ENCODE measurements around the gene AKAP12.
"Not testable (repeated sequence)": the region's sequence is repeated elsewhere in the genome, so short reads cannot be mapped to it uniquely, and the experiment has no call there.

AKAP12 gene

DNA sequence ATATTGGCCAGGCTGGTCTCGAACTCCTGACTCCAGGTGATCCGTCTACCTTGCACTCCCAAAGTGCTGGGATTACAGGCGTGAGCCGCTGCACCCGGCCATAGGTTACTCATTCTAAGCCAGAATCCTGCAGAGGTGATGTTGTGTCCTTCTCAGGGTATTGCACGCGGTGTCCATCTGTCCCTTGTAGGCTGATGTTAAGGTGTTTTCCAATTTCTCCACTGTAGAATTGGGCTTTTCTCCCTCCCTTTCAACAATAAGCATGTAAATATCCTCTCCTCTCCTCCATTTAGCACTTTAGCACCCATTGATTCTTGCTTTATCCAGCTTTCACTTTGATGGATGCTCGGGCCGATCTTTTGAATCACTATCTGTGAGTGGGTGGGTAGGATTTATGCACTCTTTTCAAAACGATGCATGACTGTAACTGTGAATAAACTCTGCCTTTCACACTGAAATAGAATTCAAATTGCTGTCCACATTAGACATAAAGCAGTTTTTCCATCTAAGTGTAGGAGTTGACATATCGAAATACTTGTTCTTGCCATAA lies 99.0 kb downstream of the AKAP12 start:
- Histone ChIP-seq H3K9me3 (ENCODE audit: control insufficient read depth in 2 of 2, low read length in 2 of 2) (no peaks in the 10 kb centered on the region), H3K36me3 (ENCODE audit: control insufficient read depth in 2 of 2, insufficient read depth in 2 of 2, low read length in 2 of 2) (no peaks in the 10 kb centered on the region), H3K27ac (ENCODE audit: low read depth in 2 of 2, low read length in 2 of 2) (no peak overlapping the region), H3K4me1 (ENCODE audit: control insufficient read depth in 2 of 2, insufficient read depth in 2 of 2, low read length in 2 of 2) (no peaks in the 10 kb centered on the region), H3K27me3 (ENCODE audit: control insufficient read depth in 2 of 2, insufficient read depth in 2 of 2, low read length in 2 of 2) (no peaks in the 10 kb centered on the region), H3K4me3 (ENCODE audit: low read length in 2 of 2) (no peak overlapping the region), H3K9ac (ENCODE audit: low read depth in 1 of 2, low read length in 2 of 2) (no peak overlapping the region)

GRCh38 chr6:151339369-151339768 lies 99.6 kb downstream of the AKAP12 start:
- no peaks in the 10 kb centered on the region for H3K27me3 ChIP-seq (ENCODE audit: control insufficient read depth in 2 of 2, insufficient read depth in 2 of 2, low read length in 2 of 2)
- no peak overlapping the region for H3K9ac ChIP-seq (ENCODE audit: low read depth in 1 of 2, low read length in 2 of 2)
- H3K4me3 ChIP-seq (ENCODE audit: low read length in 2 of 2): no peak overlapping the region
- no peak overlapping the region for H3K27ac ChIP-seq (ENCODE audit: low read depth in 2 of 2, low read length in 2 of 2)
- no peaks in the 10 kb centered on the region for H3K9me3 ChIP-seq (ENCODE audit: control insufficient read depth in 2 of 2, low read length in 2 of 2)
- H3K4me1 ChIP-seq (ENCODE audit: control insufficient read depth in 2 of 2, insufficient read depth in 2 of 2, low read length in 2 of 2): no peaks in the 10 kb centered on the region
- no peaks in the 10 kb centered on the region for H3K36me3 ChIP-seq (ENCODE audit: control insufficient read depth in 2 of 2, insufficient read depth in 2 of 2, low read length in 2 of 2)

DNA sequence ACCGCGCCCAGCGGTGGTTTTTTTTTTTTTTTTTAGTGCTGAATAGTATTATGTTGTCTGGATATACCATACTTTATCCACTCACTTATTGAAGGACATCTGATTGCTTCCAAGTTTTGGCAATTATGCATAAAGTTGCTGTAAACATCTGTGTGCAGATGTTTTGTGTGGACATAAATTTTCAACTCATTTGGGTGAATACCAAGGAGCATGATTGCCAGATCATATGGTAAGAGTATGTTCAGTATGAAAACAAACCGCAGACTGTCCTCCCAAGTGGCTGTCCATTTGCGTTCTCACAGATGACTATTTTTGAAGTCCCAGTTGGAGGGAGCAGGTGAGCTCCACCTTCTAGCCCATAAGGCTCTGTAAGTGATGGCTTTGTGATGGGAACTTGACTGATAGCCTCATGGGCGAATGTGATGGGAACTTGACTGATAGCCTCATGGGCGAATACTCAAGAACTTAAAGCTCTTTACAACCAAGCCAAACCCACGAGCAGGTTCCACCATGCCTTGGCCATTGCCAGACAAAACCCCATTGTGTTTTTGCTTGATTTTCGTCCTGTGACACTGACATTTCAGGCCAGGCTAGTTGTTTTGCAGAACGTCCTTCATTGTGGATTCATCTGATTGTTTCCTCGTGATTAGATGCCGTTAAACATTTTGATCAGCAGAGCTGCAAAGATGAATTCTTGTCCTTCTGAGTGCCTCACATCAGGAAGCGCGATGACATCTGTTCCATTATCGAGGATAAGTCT lies 100.6 kb downstream of the AKAP12 start:
- Histone ChIP-seq H3K4me1 (ENCODE audit: control insufficient read depth in 2 of 2, insufficient read depth in 2 of 2, low read length in 2 of 2) (no peaks in the 10 kb centered on the region), H3K27me3 (ENCODE audit: control insufficient read depth in 2 of 2, insufficient read depth in 2 of 2, low read length in 2 of 2) (no peaks in the 10 kb centered on the region), H3K9me3 (ENCODE audit: control insufficient read depth in 2 of 2, low read length in 2 of 2) (no peaks in the 10 kb centered on the region), H3K27ac (ENCODE audit: low read depth in 2 of 2, low read length in 2 of 2) (no peak overlapping the region), H3K36me3 (ENCODE audit: control insufficient read depth in 2 of 2, insufficient read depth in 2 of 2, low read length in 2 of 2) (no peaks in the 10 kb centered on the region), H3K9ac (ENCODE audit: low read depth in 1 of 2, low read length in 2 of 2) (no peak overlapping the region), H3K4me3 (ENCODE audit: low read length in 2 of 2) (no peak overlapping the region)

- H3K4me3 ChIP-seq (ENCODE audit: low read length in 2 of 2): no peak overlapping the region
- no peaks in the 10 kb centered on the region for H3K4me1 ChIP-seq (ENCODE audit: control insufficient read depth in 2 of 2, insufficient read depth in 2 of 2, low read length in 2 of 2)
- no peaks in the 10 kb centered on the region for H3K36me3 ChIP-seq (ENCODE audit: control insufficient read depth in 2 of 2, insufficient read depth in 2 of 2, low read length in 2 of 2)
- no peaks in the 10 kb centered on the region for H3K9me3 ChIP-seq (ENCODE audit: control insufficient read depth in 2 of 2, low read length in 2 of 2)
- H3K27ac ChIP-seq (ENCODE audit: low read depth in 2 of 2, low read length in 2 of 2): no peak overlapping the region
- H3K9ac ChIP-seq (ENCODE audit: low read depth in 1 of 2, low read length in 2 of 2): no peak overlapping the region
- H3K27me3 ChIP-seq (ENCODE audit: control insufficient read depth in 2 of 2, insufficient read depth in 2 of 2, low read length in 2 of 2): no peaks in the 10 kb centered on the region
Measured at GRCh38 chr6:151341476-151342195, 101.9 kb downstream of the AKAP12 start.

- H3K9ac ChIP-seq (ENCODE audit: low read depth in 1 of 2, low read length in 2 of 2); H3K4me3 ChIP-seq (ENCODE audit: low read length in 2 of 2); H3K9me3 ChIP-seq (ENCODE audit: control insufficient read depth in 2 of 2, low read length in 2 of 2); H3K4me1 ChIP-seq (ENCODE audit: control insufficient read depth in 2 of 2, insufficient read depth in 2 of 2, low read length in 2 of 2); H3K27me3 ChIP-seq (ENCODE audit: control insufficient read depth in 2 of 2, insufficient read depth in 2 of 2, low read length in 2 of 2); H3K36me3 ChIP-seq (ENCODE audit: control insufficient read depth in 2 of 2, insufficient read depth in 2 of 2, low read length in 2 of 2); H3K27ac ChIP-seq (ENCODE audit: low read depth in 2 of 2, low read length in 2 of 2): not testable (repeated sequence)
Measured at GRCh38 chr6:151342750-151343149, 103.0 kb downstream of the AKAP12 start.

DNA sequence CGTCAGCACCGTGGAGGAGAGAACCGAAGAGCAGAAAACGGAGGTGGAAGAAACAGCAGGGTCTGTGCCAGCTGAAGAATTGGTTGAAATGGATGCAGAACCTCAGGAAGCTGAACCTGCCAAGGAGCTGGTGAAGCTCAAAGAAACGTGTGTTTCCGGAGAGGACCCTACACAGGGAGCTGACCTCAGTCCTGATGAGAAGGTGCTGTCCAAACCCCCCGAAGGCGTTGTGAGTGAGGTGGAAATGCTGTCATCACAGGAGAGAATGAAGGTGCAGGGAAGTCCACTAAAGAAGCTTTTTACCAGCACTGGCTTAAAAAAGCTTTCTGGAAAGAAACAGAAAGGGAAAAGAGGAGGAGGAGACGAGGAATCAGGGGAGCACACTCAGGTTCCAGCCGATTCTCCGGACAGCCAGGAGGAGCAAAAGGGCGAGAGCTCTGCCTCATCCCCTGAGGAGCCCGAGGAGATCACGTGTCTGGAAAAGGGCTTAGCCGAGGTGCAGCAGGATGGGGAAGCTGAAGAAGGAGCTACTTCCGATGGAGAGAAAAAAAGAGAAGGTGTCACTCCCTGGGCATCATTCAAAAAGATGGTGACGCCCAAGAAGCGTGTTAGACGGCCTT lies 110.0 kb downstream of the AKAP12 start:
- Histone ChIP-seq H3K4me3 (ENCODE audit: low read length in 2 of 2) (no peak overlapping the region), H3K27me3 (ENCODE audit: control insufficient read depth in 2 of 2, insufficient read depth in 2 of 2, low read length in 2 of 2) (no peaks in the 10 kb centered on the region), H3K27ac (ENCODE audit: low read depth in 2 of 2, low read length in 2 of 2) (no peak overlapping the region), H3K36me3 (ENCODE audit: control insufficient read depth in 2 of 2, insufficient read depth in 2 of 2, low read length in 2 of 2) (peaks cover 0 to 2% of the 10 kb centered on the region in 2 donors), H3K4me1 (ENCODE audit: control insufficient read depth in 2 of 2, insufficient read depth in 2 of 2, low read length in 2 of 2) (peaks cover 0 to 2% of the 10 kb centered on the region in 2 donors), H3K9me3 (ENCODE audit: control insufficient read depth in 2 of 2, low read length in 2 of 2) (no peaks in the 10 kb centered on the region), H3K9ac (ENCODE audit: low read depth in 1 of 2, low read length in 2 of 2) (no peak overlapping the region)

- Histone ChIP-seq H3K27ac (ENCODE audit: low read depth in 2 of 2, low read length in 2 of 2) (no peak overlapping the region), H3K9me3 (ENCODE audit: control insufficient read depth in 2 of 2, low read length in 2 of 2) (no peaks in the 10 kb centered on the region), H3K9ac (ENCODE audit: low read depth in 1 of 2, low read length in 2 of 2) (no peak overlapping the region), H3K4me1 (ENCODE audit: control insufficient read depth in 2 of 2, insufficient read depth in 2 of 2, low read length in 2 of 2) (peaks cover 0 to 2% of the 10 kb centered on the region in 2 donors), H3K36me3 (ENCODE audit: control insufficient read depth in 2 of 2, insufficient read depth in 2 of 2, low read length in 2 of 2) (peaks cover 0 to 2% of the 10 kb centered on the region in 2 donors), H3K4me3 (ENCODE audit: low read length in 2 of 2) (no peak overlapping the region), H3K27me3 (ENCODE audit: control insufficient read depth in 2 of 2, insufficient read depth in 2 of 2, low read length in 2 of 2) (no peaks in the 10 kb centered on the region)
Measured at GRCh38 chr6:151350442-151351145, 110.8 kb downstream of the AKAP12 start.

DNA sequence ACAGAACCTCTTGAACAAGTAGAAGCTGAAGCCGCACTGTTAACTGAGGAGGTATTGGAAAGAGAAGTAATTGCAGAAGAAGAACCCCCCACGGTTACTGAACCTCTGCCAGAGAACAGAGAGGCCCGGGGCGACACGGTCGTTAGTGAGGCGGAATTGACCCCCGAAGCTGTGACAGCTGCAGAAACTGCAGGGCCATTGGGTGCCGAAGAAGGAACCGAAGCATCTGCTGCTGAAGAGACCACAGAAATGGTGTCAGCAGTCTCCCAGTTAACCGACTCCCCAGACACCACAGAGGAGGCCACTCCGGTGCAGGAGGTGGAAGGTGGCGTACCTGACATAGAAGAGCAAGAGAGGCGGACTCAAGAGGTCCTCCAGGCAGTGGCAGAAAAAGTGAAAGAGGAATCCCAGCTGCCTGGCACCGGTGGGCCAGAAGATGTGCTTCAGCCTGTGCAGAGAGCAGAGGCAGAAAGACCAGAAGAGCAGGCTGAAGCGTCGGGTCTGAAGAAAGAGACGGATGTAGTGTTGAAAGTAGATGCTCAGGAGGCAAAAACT lies 111.5 kb downstream of the AKAP12 start:
- Histone ChIP-seq H3K27me3 (ENCODE audit: control insufficient read depth in 2 of 2, insufficient read depth in 2 of 2, low read length in 2 of 2) (no peaks in the 10 kb centered on the region), H3K9me3 (ENCODE audit: control insufficient read depth in 2 of 2, low read length in 2 of 2) (no peaks in the 10 kb centered on the region), H3K36me3 (ENCODE audit: control insufficient read depth in 2 of 2, insufficient read depth in 2 of 2, low read length in 2 of 2) (peaks cover 0 to 2% of the 10 kb centered on the region in 2 donors), H3K9ac (ENCODE audit: low read depth in 1 of 2, low read length in 2 of 2) (no peak overlapping the region), H3K4me3 (ENCODE audit: low read length in 2 of 2) (no peak overlapping the region), H3K4me1 (ENCODE audit: control insufficient read depth in 2 of 2, insufficient read depth in 2 of 2, low read length in 2 of 2) (peaks cover 0 to 2% of the 10 kb centered on the region in 2 donors), H3K27ac (ENCODE audit: low read depth in 2 of 2, low read length in 2 of 2) (no peak overlapping the region)

GRCh38 chr6:151351731-151352130 lies 112.0 kb downstream of the AKAP12 start:
- no peaks in the 10 kb centered on the region for H3K27me3 ChIP-seq (ENCODE audit: control insufficient read depth in 2 of 2, insufficient read depth in 2 of 2, low read length in 2 of 2)
- H3K27ac ChIP-seq (ENCODE audit: low read depth in 2 of 2, low read length in 2 of 2): no peak overlapping the region
- H3K9ac ChIP-seq (ENCODE audit: low read depth in 1 of 2, low read length in 2 of 2): no peak overlapping the region
- peaks cover 0 to 2% of the 10 kb centered on the region in 2 donors for H3K36me3 ChIP-seq (ENCODE audit: control insufficient read depth in 2 of 2, insufficient read depth in 2 of 2, low read length in 2 of 2)
- H3K9me3 ChIP-seq (ENCODE audit: control insufficient read depth in 2 of 2, low read length in 2 of 2): no peaks in the 10 kb centered on the region
- peaks cover 0 to 2% of the 10 kb centered on the region in 2 donors for H3K4me1 ChIP-seq (ENCODE audit: control insufficient read depth in 2 of 2, insufficient read depth in 2 of 2, low read length in 2 of 2)
- H3K4me3 ChIP-seq (ENCODE audit: low read length in 2 of 2): no peak overlapping the region

Measured in mucosa of rectum (tissue), 2 donors.